ENCODE data around the gene NIPBL. TPM values are rescaled to one million over a fixed set of nuclear protein-coding genes. Genes with fewer than 3 reads are reported as not detected.

NIPBL gene
- total and polyA plus RNA-seq, 8 donors: 48.8 to 80.2 (median 67.6) TPM

DNA sequence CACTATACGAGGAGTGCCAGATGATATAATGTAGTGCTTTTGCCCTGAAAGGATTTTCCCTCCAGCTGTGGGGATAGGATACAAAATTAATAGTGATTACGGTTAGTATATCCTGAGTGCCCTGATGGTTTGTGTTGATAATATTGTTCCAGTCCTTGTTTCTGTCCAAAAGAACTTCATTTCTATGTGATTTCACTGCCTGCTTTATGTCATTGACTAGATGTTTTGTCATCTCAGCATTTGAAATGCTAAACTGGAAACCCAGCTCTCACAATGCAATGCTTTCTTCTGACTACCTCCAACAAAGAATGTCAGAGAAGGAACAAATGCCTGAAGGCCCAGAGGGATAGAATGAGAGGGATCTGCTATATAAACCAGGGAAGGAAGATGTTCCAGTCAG, 177.8 kb downstream of the NIPBL start:
- Histone ChIP-seq H3K27me3 (no peaks in the 10 kb centered on the region), H3K9me3 (no peaks in the 10 kb centered on the region), H3K27ac (no peak overlapping the region), H3K4me1 (no peaks in the 10 kb centered on the region), H3K4me3 (no peak overlapping the region), H3K36me3 (peaks cover 0 to 89% of the 10 kb centered on the region in 2 donors)
- intact Hi-C loops (cut with DNase I): no loop called here
- TF ChIP-seq, protein P1, sequence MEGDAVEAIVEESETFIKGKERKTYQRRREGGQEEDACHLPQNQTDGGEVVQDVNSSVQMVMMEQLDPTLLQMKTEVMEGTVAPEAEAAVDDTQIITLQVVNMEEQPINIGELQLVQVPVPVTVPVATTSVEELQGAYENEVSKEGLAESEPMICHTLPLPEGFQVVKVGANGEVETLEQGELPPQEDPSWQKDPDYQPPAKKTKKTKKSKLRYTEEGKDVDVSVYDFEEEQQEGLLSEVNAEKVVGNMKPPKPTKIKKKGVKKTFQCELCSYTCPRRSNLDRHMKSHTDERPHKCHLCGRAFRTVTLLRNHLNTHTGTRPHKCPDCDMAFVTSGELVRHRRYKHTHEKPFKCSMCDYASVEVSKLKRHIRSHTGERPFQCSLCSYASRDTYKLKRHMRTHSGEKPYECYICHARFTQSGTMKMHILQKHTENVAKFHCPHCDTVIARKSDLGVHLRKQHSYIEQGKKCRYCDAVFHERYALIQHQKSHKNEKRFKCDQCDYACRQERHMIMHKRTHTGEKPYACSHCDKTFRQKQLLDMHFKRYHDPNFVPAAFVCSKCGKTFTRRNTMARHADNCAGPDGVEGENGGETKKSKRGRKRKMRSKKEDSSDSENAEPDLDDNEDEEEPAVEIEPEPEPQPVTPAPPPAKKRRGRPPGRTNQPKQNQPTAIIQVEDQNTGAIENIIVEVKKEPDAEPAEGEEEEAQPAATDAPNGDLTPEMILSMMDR (IDR thresholded peaks at IDR 0.05): no peak
- no peak for DNase-seq
- ATAC-seq: no peak

DNA sequence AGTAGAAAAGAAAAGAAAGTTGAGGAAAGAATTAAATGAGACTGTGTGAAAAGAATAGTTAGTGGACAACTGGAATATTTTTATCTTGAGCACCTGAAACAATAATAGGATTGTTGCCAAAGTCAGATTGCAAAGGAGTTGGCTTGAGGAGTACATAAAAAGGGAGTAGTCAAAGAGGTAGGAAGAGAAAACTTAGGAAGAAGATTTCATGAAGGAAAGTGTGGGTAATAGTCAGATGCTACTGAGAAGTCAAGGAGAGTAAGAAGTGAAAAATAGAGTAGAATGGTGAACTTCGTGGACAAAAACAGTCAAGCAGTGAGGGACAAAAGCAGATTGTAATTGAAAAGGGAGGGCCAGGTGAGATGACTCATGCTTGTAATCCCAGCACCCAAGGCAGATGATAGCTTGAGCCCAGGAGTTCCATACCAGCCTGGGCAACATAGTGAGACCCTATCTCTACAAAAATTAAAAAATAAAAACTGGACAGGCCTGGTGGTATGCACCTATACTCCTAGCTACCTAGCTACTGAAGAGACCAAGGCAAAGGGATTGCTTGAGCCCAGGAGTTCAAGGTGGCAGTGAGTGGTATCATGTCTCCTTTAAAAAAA, 178.9 kb downstream of the NIPBL start:
- Histone ChIP-seq H3K4me1 (no peaks in the 10 kb centered on the region), H3K9me3 (no peaks in the 10 kb centered on the region), H3K4me3 (no peak overlapping the region), H3K27me3 (no peaks in the 10 kb centered on the region), H3K36me3 (peaks cover 0 to 89% of the 10 kb centered on the region in 2 donors), H3K27ac (no peak overlapping the region)
- DNase-seq (no peak), ATAC-seq (no peak)
- TF ChIP-seq, protein P1 (IDR thresholded peaks at IDR 0.05): no peak
- intact Hi-C loops (cut with DNase I): no loop called here

DNA sequence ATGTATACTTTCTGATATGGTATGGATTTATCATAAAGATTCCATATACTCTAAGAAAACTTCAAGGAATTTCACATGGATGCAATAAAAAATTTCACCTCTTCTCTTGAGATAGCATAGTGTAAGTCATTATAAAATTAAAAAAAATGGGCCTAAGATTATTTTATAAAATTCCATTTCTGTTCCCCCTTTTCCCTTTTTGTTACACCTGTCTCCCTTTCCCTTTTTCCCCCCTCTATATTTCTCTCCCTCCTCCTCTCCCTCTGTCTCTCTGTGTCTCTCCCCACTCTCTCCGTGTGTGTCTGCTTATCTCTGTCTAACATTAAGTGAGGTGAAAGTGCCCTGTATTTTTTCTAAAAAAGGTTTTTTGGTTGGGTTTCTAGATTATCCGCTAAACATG, 180.2 kb downstream of the NIPBL start:
- Histone ChIP-seq H3K4me3 (no peak overlapping the region), H3K27me3 (no peaks in the 10 kb centered on the region), H3K9me3 (no peaks in the 10 kb centered on the region), H3K36me3 (peaks cover 0 to 89% of the 10 kb centered on the region in 2 donors), H3K27ac (no peak overlapping the region), H3K4me1 (no peaks in the 10 kb centered on the region)
- DNase-seq (no peak), ATAC-seq (no peak)
- TF ChIP-seq, protein P1 (IDR thresholded peaks at IDR 0.05): no peak
- intact Hi-C loops (cut with DNase I): no loop called here

DNA sequence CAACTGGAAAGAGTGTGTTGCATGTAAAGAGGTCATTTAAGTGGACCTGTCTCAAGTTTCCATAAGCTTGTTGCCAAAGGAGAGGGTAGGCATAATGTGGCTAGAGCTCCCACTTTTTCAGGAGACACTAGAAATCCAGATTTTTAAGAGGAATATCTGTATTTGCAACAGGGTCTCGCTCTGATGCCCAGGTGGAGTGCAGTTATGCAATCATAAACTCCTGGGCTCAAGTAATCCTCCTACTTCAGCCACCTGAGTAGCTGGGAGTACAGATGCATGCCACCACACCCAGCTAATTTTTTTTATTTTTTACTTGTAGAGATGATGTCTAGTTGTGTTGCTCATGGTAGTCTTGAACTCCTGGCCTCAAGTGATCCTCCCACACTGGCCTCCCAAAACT, 183.5 kb downstream of the NIPBL start:
- no peak for DNase-seq
- Histone ChIP-seq H3K27ac (no peak overlapping the region), H3K4me3 (no peak overlapping the region), H3K36me3 (peaks cover 0 to 91% of the 10 kb centered on the region in 2 donors), H3K4me1 (no peaks in the 10 kb centered on the region), H3K27me3 (no peaks in the 10 kb centered on the region), H3K9me3 (no peaks in the 10 kb centered on the region)
- intact Hi-C loops (cut with DNase I): no loop called here
- no peak for ATAC-seq
- TF ChIP-seq, protein P1 (IDR thresholded peaks at IDR 0.05): no peak

DNA sequence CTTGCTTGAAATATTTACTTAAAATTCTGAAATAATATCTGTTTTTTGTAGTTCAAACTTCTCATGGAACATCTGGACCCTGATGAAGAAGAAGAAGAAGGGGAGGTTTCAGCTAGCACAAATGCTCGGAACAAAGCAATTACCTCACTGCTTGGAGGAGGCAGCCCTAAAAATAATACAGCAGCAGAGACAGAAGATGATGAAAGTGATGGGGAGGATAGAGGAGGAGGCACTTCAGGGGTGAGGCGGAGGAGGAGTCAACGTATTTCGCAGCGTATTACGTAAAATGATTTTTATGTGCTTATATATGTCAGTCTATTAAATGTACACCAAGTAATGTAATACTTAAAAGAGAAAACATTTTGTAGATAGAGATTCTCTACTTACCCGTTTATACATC, 187.2 kb downstream of the NIPBL start:
- Histone ChIP-seq H3K4me3 (no peak overlapping the region), H3K9me3 (no peaks in the 10 kb centered on the region), H3K27me3 (no peaks in the 10 kb centered on the region), H3K27ac (no peak overlapping the region), H3K4me1 (no peaks in the 10 kb centered on the region), H3K36me3 (peaks cover 0 to 80% of the 10 kb centered on the region in 2 donors)
- no peak for DNase-seq
- intact Hi-C loops (cut with DNase I): no loop called here
- TF ChIP-seq, protein P1 (IDR thresholded peaks at IDR 0.05): no peak
- no peak for ATAC-seq

Measured in left lung (tissue), 10 donors.